Smooth muscle cell (in vitro differentiated cells): Measurements from ENCODE around the gene CAMKK1. TPM values are rescaled to one million over a fixed set of nuclear protein-coding genes. Genes with fewer than 3 reads are reported as not detected.

ENCODE experiments used
- DNase-seq: peaks from one replicate; lab custom pipeline; 2025; ENCODE audit not compliant: unreplicated experiment; lab: John Stamatoyannopoulos, UW
- H2AFZ ChIP-seq: fragments of 200-600 bp; sonication (generic); 2 replicates; pipeline ENCODE4 v1.6.0; 2016; ENCODE audit warnings: antibody characterized with exemption, low read depth, mild to moderate bottlenecking
- H3F3A ChIP-seq: fragments of 200-600 bp; sonication (generic); 2 replicates; pipeline ENCODE4 v1.6.0; 2017; ENCODE audit warnings: antibody characterized with exemption, low read depth
- H3K27ac ChIP-seq: fragments of 200-600 bp; sonication (generic); 2 replicates; pipeline ENCODE4 v1.5.1; 2016; ENCODE audit warnings: low read depth, mild to moderate bottlenecking
- H3K27me3 ChIP-seq: fragments of 200-600 bp; sonication (generic); 2 replicates; pipeline ENCODE4 v1.6.1; 2016; ENCODE audit warnings: low read depth, mild to moderate bottlenecking
- H3K36me3 ChIP-seq: fragments of 200-600 bp; sonication (generic); 2 replicates; pipeline ENCODE4 v1.5.1; 2016; ENCODE audit warnings: low read depth
- H3K4me1 ChIP-seq: fragments of 200-600 bp; sonication (generic); 2 replicates; pipeline ENCODE4 v1.5.1; 2016; ENCODE audit warnings: low read depth
- H3K4me2 ChIP-seq: fragments of 200-600 bp; sonication (generic); 2 replicates; pipeline ENCODE4 v1.6.0; 2016; ENCODE audit warnings: mild to moderate bottlenecking
- H3K4me3 ChIP-seq: fragments of 200-600 bp; sonication (generic); 2 replicates; pipeline ENCODE4 v1.5.1; 2016; ENCODE audit warnings: mild to moderate bottlenecking
- H3K79me2 ChIP-seq: fragments of 200-600 bp; sonication (generic); 2 replicates; pipeline ENCODE4 v1.6.0; 2016; ENCODE audit warnings: low read depth, mild to moderate bottlenecking
- H3K9ac ChIP-seq: fragments of 200-600 bp; sonication (generic); 2 replicates; pipeline ENCODE4 v1.6.0; 2016; ENCODE audit warnings: low read depth
- H3K9me3 ChIP-seq: fragments of 200-600 bp; sonication (generic); replicated peaks from 2 replicates; pipeline ENCODE4 v1.5.1; 2016; ENCODE audit warnings: low read depth
- H4K20me1 ChIP-seq: fragments of 200-600 bp; sonication (generic); 2 replicates; pipeline ENCODE4 v1.6.0; 2016; ENCODE audit warnings: low read depth
- CTCF ChIP-seq: fragments of 200-600 bp; sonication (generic); IDR thresholded peaks from 2 replicates; pipeline ENCODE4 v1.5.1; 2017; ENCODE audit warnings: borderline replicate concordance, mild to moderate bottlenecking, antibody characterized with exemption; ENCODE audit not compliant: insufficient read depth, poor library complexity, severe bottlenecking
- WGBS: methylation state at CpG from one replicate; pipeline ENCODE4 v1.1.7; 2016; ENCODE audit warnings: low lambda C conversion rate; 5-methylcytosine and 5-hydroxymethylcytosine counted together
- polyA plus RNA-seq: library from polyadenylated mRNA; unstranded; fragments of >200 nt; fragmentation: Nextera tagmentation; extraction: Ambion mirVana; gene quantifications from 2 replicates; pipeline ENCODE4 v1.2.1, GENCODE V29; 2016
- total RNA-seq: library from RNA; depleted of rRNA; stranded (reverse); fragments of >200 nt; gene quantifications from 2 replicates; pipeline ENCODE4 v1.2.3, GENCODE V29; 2014

Gene CAMKK1
- total and polyA plus RNA-seq, 2 experiments from 2014 or later, result 8.1 to 8.8 TPM

GRCh38 chr17:3815122-3815521 is 77.7 kb downstream of the CAMKK1 start:
- Histone ChIP-seq H3K4me2 (no peak overlapping the region), H3K9me3 (no peaks in the 10 kb centered on the region), H3K27ac (no peak overlapping the region), H3K36me3 (peaks cover 32% of the 10 kb centered on the region), H4K20me1 (no peaks in the 10 kb centered on the region), H3F3A (no peaks in the 10 kb centered on the region), H2AFZ (no peak overlapping the region), H3K4me1 (no peaks in the 10 kb centered on the region), H3K9ac (no peak overlapping the region), H3K79me2 (no peaks in the 10 kb centered on the region), H3K4me3 (no peak overlapping the region), H3K27me3 (no peaks in the 10 kb centered on the region)
- no peak for DNase-seq
- 93% methylated on average over 6 of the region's 6 CpGs for WGBS
- TF ChIP-seq CTCF, result no peak

- H3K4me2 ChIP-seq, result no peak overlapping the region
- no peak overlapping the region for H2AFZ ChIP-seq
- no peaks in the 10 kb centered on the region for H3F3A ChIP-seq
- H3K79me2 ChIP-seq, result no peaks in the 10 kb centered on the region
- 95% methylated on average over 13 of the region's 13 CpGs for WGBS
- H3K9me3 ChIP-seq, result no peaks in the 10 kb centered on the region
- no peaks in the 10 kb centered on the region for H4K20me1 ChIP-seq
- no peak overlapping the region for H3K9ac ChIP-seq
- no peaks in the 10 kb centered on the region for H3K4me1 ChIP-seq
- no peak overlapping the region for H3K27ac ChIP-seq
- peaks cover 27% of the 10 kb centered on the region for H3K36me3 ChIP-seq
- no peak overlapping the region for H3K4me3 ChIP-seq
- H3K27me3 ChIP-seq, result no peaks in the 10 kb centered on the region
- no peak for TF ChIP-seq CTCF
- DNase-seq, result no peak
These were observed 78.5 kb downstream of the CAMKK1 start for GRCh38 chr17:3814361-3814760.

- H3K79me2 ChIP-seq, result no peaks in the 10 kb centered on the region
- H3K36me3 ChIP-seq, result peaks cover 24% of the 10 kb centered on the region
- no peak for DNase-seq
- no peak overlapping the region for H3K4me2 ChIP-seq
- 97% methylated on average over 15 of the region's 15 CpGs for WGBS
- no peaks in the 10 kb centered on the region for H4K20me1 ChIP-seq
- no peak overlapping the region for H3K27ac ChIP-seq
- H3K27me3 ChIP-seq, result no peaks in the 10 kb centered on the region
- no peaks in the 10 kb centered on the region for H3K9me3 ChIP-seq
- no peak for TF ChIP-seq CTCF
- no peak overlapping the region for H3K4me3 ChIP-seq
- H3K9ac ChIP-seq, result no peak overlapping the region
- H3F3A ChIP-seq, result no peaks in the 10 kb centered on the region
- H3K4me1 ChIP-seq, result no peaks in the 10 kb centered on the region
- H2AFZ ChIP-seq, result no peak overlapping the region
These were observed 79.7 kb downstream of the CAMKK1 start for GRCh38 chr17:3813171-3813570.

GRCh38 chr17:3812771-3813170 is 80.1 kb downstream of the CAMKK1 start:
- no peak overlapping the region for H2AFZ ChIP-seq
- H3K9me3 ChIP-seq, result no peaks in the 10 kb centered on the region
- no peak for TF ChIP-seq CTCF
- H3K27ac ChIP-seq, result no peak overlapping the region
- WGBS, result 83% methylated on average over 12 of the region's 12 CpGs
- no peaks in the 10 kb centered on the region for H3K27me3 ChIP-seq
- peaks cover 28% of the 10 kb centered on the region for H3K36me3 ChIP-seq
- H4K20me1 ChIP-seq, result no peaks in the 10 kb centered on the region
- H3K4me3 ChIP-seq, result no peak overlapping the region
- H3K79me2 ChIP-seq, result no peaks in the 10 kb centered on the region
- H3K4me2 ChIP-seq, result no peak overlapping the region
- DNase-seq, result no peak
- H3K4me1 ChIP-seq, result no peaks in the 10 kb centered on the region
- H3F3A ChIP-seq, result no peaks in the 10 kb centered on the region
- H3K9ac ChIP-seq, result no peak overlapping the region
